ENCODE data around the gene ZNF627.

- TF ChIP-seq TBP (IDR thresholded peaks at IDR 0.05; ENCODE audit: low read depth, low read length) (no peak), EP300 (IDR thresholded peaks at IDR 0.05; ENCODE audit: borderline replicate concordance in 1 of 2, low read depth in 2 of 2, low read length in 2 of 2) (no peak), TEAD4 (IDR thresholded peaks at IDR 0.05; ENCODE audit: low read depth, low read length) (no peak), EZH2 (IDR thresholded peaks at IDR 0.05; ENCODE audit: low read depth, low read length, severe bottlenecking) (no peak), EGR1 (IDR thresholded peaks at IDR 0.05; ENCODE audit: borderline replicate concordance, low read depth, low read length) (no peak), CTCF (IDR thresholded peaks at IDR 0.05; ENCODE audit: control extremely low read depth in 1 of 3, insufficient read depth in 1 of 3, low read depth in 1 of 3, low read length in 3 of 3) (no peak), TAF1 (IDR thresholded peaks at IDR 0.05; ENCODE audit: low read depth, low read length) (no peak), POLR2A (IDR thresholded peaks at IDR 0.05; ENCODE audit: control extremely low read depth in 1 of 2, low read depth in 2 of 2, low read length in 2 of 2) (no peak), ATF2 (IDR thresholded peaks at IDR 0.05; ENCODE audit: low read length) (no peak), HDAC2 (IDR thresholded peaks at IDR 0.05; ENCODE audit: borderline replicate concordance in 1 of 2, low read depth in 2 of 2, low read length in 2 of 2) (no peak), RAD21 (IDR thresholded peaks at IDR 0.05 in 1 of 2, conservative IDR thresholded peaks at IDR 0.05 in 1 of 2; ENCODE audit: low read depth in 2 of 2, low read length in 2 of 2) (no peak)
Observed at GRCh38 chr19:11598103-11598483, 810 bp downstream of the ZNF627 start.
